Progenitor cell of endocrine pancreas (in vitro differentiated cells): ENCODE data around the gene ATRIP. TPM values are rescaled to one million over a fixed set of nuclear protein-coding genes. Genes with fewer than 3 reads are reported as not detected.
A peak's percentile ranks its signal among the peaks of the same experiment; 100 is the strongest.

Experiments used
- DNase-seq: peaks from one replicate; pipeline ENCODE4 v3.0.0; 2021; ENCODE audit warnings: low spot score; ENCODE audit not compliant: unreplicated experiment
- H3K27ac Mint-ChIP-seq: 2 replicates; pipeline ENCODE4 v1.8.0; 2021; ENCODE audit warnings: mild to moderate bottlenecking, moderate library complexity, mixed read lengths
- H3K27me3 Mint-ChIP-seq: 2 replicates; pipeline ENCODE4 v1.8.0; 2021; ENCODE audit warnings: mixed read lengths
- H3K36me3 Mint-ChIP-seq: 2 replicates; pipeline ENCODE4 v1.8.0; 2022; ENCODE audit warnings: mixed read lengths; ENCODE audit not compliant: insufficient read depth
- H3K4me1 Mint-ChIP-seq: 2 replicates; pipeline ENCODE4 v1.8.0; 2021; ENCODE audit warnings: low read depth, mixed read lengths
- H3K4me3 Mint-ChIP-seq: 2 replicates; pipeline ENCODE4 v1.8.0; 2021; ENCODE audit warnings: low read depth, mild to moderate bottlenecking, moderate library complexity, mixed read lengths
- H3K9me3 Mint-ChIP-seq: 2 replicates; pipeline ENCODE4 v1.8.0; 2021; ENCODE audit warnings: low read depth, mixed read lengths
- total RNA-seq: library from RNA; stranded (reverse); gene quantifications from 2 replicates; pipeline ENCODE4 v1.2.1, GENCODE V29; 2021
- TF ChIP-seq, protein P1 (sequence below): fragments of 200-600 bp; sonication (generic); IDR thresholded peaks from one replicate; pipeline ENCODE4 v1.5.0; 2021; ENCODE audit warnings: antibody characterized with exemption, mild to moderate bottlenecking; ENCODE audit not compliant: unreplicated experiment

The ATRIP gene
- total RNA-seq, 1 donor from 2014 or later: 13.8 TPM

DNA sequence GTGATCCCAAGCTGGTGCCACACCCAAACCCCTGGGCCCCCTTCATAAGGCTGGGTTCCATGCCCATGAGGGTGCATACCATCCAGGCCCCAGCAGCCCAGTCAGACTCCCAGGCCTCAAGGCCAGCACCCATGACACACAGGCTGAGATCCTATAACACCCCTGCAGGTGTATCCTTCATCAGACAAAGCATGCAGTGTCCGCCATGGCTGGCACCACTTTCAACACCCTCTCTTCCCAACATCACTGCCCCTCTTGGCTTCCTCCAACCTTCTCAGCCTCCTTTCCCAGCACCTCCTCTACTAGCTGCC, 10.1 kb upstream of the ATRIP start:
- no peak overlapping the region for H3K4me3 Mint-ChIP-seq
- no peaks in the 10 kb centered on the region for H3K27me3 Mint-ChIP-seq
- no peak overlapping the region for H3K27ac Mint-ChIP-seq
- no peaks in the 10 kb centered on the region for H3K9me3 Mint-ChIP-seq
- H3K36me3 Mint-ChIP-seq: peaks cover 3% of the 10 kb centered on the region
- no peak for DNase-seq
- H3K4me1 Mint-ChIP-seq: peaks cover 19% of the 10 kb centered on the region
- TF ChIP-seq, protein P1, sequence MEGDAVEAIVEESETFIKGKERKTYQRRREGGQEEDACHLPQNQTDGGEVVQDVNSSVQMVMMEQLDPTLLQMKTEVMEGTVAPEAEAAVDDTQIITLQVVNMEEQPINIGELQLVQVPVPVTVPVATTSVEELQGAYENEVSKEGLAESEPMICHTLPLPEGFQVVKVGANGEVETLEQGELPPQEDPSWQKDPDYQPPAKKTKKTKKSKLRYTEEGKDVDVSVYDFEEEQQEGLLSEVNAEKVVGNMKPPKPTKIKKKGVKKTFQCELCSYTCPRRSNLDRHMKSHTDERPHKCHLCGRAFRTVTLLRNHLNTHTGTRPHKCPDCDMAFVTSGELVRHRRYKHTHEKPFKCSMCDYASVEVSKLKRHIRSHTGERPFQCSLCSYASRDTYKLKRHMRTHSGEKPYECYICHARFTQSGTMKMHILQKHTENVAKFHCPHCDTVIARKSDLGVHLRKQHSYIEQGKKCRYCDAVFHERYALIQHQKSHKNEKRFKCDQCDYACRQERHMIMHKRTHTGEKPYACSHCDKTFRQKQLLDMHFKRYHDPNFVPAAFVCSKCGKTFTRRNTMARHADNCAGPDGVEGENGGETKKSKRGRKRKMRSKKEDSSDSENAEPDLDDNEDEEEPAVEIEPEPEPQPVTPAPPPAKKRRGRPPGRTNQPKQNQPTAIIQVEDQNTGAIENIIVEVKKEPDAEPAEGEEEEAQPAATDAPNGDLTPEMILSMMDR: no peak

DNA sequence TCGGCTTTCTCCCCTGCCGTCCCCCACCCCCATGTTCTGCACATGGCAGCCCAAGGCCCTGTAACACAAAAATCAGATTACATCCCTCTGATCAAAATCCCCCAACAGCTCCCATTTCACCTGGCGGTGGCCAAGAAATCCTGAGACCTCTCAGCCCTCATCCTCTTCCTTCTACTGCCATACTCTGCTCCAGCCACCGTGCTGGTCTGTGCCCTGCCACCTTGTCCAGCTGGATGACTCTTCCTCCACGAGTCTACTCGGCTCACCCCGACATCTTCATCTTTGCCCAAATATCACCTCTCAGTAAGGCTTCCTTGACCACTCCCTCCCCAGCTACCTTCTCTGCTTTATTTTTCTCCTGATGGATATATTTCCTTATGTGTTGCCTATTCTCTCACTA, 9.7 kb upstream of the ATRIP start:
- DNase-seq: no peak
- H3K27ac Mint-ChIP-seq: no peak overlapping the region
- peaks cover under 1% of the 10 kb centered on the region for H3K36me3 Mint-ChIP-seq
- no peaks in the 10 kb centered on the region for H3K9me3 Mint-ChIP-seq
- TF ChIP-seq, protein P1: no peak
- H3K4me1 Mint-ChIP-seq: peaks cover 18% of the 10 kb centered on the region
- no peaks in the 10 kb centered on the region for H3K27me3 Mint-ChIP-seq
- no peak overlapping the region for H3K4me3 Mint-ChIP-seq

DNA sequence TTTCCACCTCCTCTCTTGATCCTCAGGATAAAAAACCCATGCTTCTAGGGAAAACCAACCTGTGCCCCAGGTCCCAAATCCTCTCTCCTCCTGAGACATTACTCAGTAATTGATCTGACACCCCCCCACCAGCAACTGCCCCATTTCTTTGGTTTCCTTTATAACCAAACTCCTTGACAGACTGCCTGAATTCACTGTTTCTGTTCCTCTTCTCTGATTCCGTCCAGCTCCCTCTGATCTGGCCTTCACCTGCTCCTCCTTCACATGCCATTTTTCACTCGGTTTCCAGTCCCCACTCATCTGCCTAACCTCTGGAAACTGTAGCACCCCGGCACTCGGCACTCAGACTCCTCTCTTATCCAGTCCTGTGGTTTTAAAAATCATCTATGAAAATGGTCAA, 8.7 kb upstream of the ATRIP start:
- H3K36me3 Mint-ChIP-seq: no peaks in the 10 kb centered on the region

DNA sequence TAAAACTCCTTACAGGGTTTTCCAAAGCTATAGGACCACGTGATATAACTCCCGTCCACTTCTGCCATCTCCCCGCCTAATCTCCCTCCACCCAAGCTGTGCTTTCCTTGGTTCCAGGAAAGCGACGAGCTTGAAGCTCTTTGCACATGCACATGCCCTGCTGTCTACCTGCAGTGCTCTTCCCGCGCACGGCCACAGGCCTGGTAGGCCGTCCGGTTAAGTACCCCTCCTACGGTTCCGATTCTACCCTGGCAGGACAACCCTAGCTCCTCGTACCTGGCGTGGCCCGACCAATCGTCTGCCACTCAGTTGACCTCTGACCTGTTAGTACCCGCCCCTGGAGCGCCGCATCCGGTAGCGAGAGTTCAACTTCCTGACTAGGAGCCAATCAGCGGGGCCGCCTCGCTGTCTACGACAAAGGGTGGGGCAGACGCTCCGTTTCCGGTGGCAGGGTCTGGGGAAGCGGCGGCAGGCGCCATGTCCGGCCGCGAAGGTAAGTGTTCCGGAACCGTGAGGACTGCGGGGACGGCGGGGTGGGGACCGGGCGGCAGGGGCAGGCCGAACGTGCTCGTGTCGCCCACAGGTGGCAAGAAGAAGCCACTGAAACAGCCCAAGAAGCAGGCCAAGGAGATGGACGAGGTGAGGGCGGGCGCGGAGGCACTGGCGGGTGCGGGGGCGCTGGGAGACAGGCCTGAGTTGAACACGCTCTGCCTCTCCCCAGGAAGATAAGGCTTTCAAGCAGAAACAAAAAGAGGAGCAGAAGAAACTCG, 6.5 kb upstream of the ATRIP start, which contains the start of the genes CCDC51 and TMA7:
TSS of gene CCDC51 (minus strand) at position 300 of the 770 bp plus-strand sequence. CDS start 4,991 bp downstream, outside the sequence.
TSS of gene TMA7 (plus strand) at position 438 of the 770 bp plus-strand sequence. CDS start at position 478, 40 bp downstream.
- DNase-seq: peak; percentile 94
- Mint-ChIP-seq H3K4me3 (peak within 1 kb of the TSS; percentile 93), H3K4me1 (peaks cover 12% of the 10 kb centered on the region), H3K27me3 (no peaks in the 10 kb centered on the region), H3K27ac (peak within 1 kb of the TSS; percentile 95), H3K9me3 (no peaks in the 10 kb centered on the region), H3K36me3 (peaks cover 1% of the 10 kb centered on the region)
- TF ChIP-seq, protein P1: no peak

More for the DNA sequence above, 8.7 kb upstream of the ATRIP start:
- peaks cover 12% of the 10 kb centered on the region for H3K4me1 Mint-ChIP-seq
- DNase-seq: no peak
- no peak overlapping the region for H3K4me3 Mint-ChIP-seq
- H3K9me3 Mint-ChIP-seq: no peaks in the 10 kb centered on the region
- H3K27me3 Mint-ChIP-seq: no peaks in the 10 kb centered on the region
- TF ChIP-seq, protein P1: no peak
- H3K27ac Mint-ChIP-seq: no peak overlapping the region

DNA sequence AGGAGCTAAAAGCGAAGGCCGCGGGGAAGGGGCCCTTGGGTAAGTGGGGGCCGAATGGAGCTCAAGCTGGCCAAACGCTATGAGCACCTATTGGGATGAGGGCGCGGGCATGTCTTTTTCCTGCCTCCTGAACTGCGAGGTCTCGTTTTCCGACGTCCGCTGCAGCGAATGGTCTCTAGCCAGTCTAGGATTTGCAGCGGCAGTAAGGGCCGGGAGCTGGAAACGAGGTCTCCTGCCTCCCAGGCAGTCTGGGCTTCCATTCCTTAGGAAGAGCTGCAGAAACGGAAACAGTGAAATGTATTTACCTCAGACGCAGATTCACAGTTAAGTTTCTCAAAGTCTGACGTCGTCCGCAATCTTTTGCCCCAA, 6.0 kb upstream of the ATRIP start:
- Mint-ChIP-seq H3K27ac (peak overlapping the region; percentile 95), H3K36me3 (peaks cover 1% of the 10 kb centered on the region), H3K4me1 (peaks cover 14% of the 10 kb centered on the region), H3K9me3 (no peaks in the 10 kb centered on the region), H3K27me3 (no peaks in the 10 kb centered on the region), H3K4me3 (peak overlapping the region; percentile 93)
- DNase-seq: no peak
- TF ChIP-seq, protein P1: no peak
